ENCODE results near the gene TJP3.

DNA sequence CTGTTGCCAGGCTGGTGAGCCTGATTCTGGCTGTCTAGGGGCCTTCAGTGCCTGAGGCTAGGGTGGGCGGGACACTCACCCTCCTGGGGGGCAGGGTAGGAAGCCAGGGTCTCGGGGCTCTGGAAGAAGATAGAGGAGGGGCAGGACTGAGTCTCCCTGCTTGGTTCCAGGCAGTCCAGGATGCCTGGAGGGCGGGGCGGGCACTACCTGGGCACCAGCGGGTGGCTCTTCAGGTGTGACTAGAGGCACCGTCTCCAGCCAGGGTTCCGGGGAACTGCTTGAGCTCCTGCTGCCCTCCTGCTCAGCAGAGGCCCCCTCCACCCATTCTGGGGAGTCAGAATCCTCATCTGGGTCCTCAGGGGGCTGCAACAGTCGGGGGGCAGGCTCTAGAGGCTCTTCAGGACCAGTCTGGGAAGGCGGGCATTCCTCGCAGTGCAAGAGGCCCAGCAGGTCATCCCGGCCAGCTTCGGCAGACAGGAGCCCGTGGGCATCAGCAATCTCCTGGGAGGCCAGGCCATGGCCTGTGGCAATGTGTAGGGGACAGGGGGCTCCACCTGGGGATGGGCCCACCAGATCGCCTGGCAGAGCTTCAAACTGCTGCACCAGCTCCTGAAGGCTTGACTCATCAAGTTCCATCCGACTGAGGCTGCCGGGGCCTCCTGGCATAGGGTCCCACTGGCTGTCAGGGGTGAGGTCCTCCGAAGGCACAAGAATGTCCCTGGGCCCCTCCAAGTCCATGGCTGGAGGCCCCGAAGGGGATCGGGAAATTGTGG, 51.5 kb downstream of the TJP3 start:
- TF ChIP-seq, protein P1, sequence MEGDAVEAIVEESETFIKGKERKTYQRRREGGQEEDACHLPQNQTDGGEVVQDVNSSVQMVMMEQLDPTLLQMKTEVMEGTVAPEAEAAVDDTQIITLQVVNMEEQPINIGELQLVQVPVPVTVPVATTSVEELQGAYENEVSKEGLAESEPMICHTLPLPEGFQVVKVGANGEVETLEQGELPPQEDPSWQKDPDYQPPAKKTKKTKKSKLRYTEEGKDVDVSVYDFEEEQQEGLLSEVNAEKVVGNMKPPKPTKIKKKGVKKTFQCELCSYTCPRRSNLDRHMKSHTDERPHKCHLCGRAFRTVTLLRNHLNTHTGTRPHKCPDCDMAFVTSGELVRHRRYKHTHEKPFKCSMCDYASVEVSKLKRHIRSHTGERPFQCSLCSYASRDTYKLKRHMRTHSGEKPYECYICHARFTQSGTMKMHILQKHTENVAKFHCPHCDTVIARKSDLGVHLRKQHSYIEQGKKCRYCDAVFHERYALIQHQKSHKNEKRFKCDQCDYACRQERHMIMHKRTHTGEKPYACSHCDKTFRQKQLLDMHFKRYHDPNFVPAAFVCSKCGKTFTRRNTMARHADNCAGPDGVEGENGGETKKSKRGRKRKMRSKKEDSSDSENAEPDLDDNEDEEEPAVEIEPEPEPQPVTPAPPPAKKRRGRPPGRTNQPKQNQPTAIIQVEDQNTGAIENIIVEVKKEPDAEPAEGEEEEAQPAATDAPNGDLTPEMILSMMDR (IDR thresholded peaks at IDR 0.05): no peak
- no peak for TF ChIP-seq POLR2A (IDR thresholded peaks at IDR 0.05)
